ENCODE data around the gene PLXNC1. TPM values are rescaled to one million over a fixed set of nuclear protein-coding genes. Genes with fewer than 3 reads are reported as not detected.

PLXNC1 gene
- total and polyA plus RNA-seq, 9 of the 15 experiments (the other 6 are each of a cell fraction or from before 2014, with no cell fraction given): 0.08 to 0.87 (median 0.28) TPM

GRCh38 chr12:94205822-94206221 is 57.4 kb downstream of the PLXNC1 start:
- ATAC-seq (no peak), DNase-seq (ENCODE audit: extremely low read depth in 1 of 4, low spot score in 3 of 4) (no peak), FAIRE-seq (no peak)
- peaks cover 0 to 26% of the 10 kb centered on the region in 2 experiments; a peak in 3 of 5 replicates for H3K4me1 ChIP-seq (replicated peaks in 1 of 2; ENCODE audit: control insufficient read depth in 2 of 2, insufficient read depth in 2 of 2, low read length in 2 of 2)
- no peak overlapping the region for H3K27ac ChIP-seq (ENCODE audit: extremely low read depth, low read depth, low read length)
- intact Hi-C loops (cut with micrococcal nuclease): no loop called here
- ChIA-PET CTCF (ENCODE audit: low intra/inter-chr PET ratio) (no interaction called here), POLR2A (interaction anchor here (0.5 to 0.8 kb wide), 2 partner anchors 8 to 13 kb away, joined by 3 to 4 read pairs; no protein-coding TSS in a partner anchor)
- no peaks in the 10 kb centered on the region for H3K9me1 ChIP-seq (ENCODE audit: control insufficient read depth, insufficient read depth, low read length)
- H3K79me2 ChIP-seq (ENCODE audit: control insufficient read depth, insufficient read depth, low read length): no peaks in the 10 kb centered on the region
- H3K27me3 ChIP-seq (ENCODE audit: control insufficient read depth in 2 of 2, insufficient read depth in 2 of 2, low read length in 2 of 2): no peaks in the 10 kb centered on the region
- BruUV-seq (replicated peaks): no TSS peak
- H3K36me3 ChIP-seq (ENCODE audit: control insufficient read depth, insufficient read depth, low read length): no peaks in the 10 kb centered on the region
- H3K4me2 ChIP-seq (ENCODE audit: insufficient read depth, low read length): no peak overlapping the region
- H2AFZ ChIP-seq (ENCODE audit: low read depth, low read length): peak overlapping the region; percentile 68
- 54% methylated on average over 1 of the region's 1 CpG for WGBS (ENCODE audit: insufficient coverage, low coverage, missing lambda C conversion rate)
- no peaks in the 10 kb centered on the region for H4K20me1 ChIP-seq (replicated peaks; ENCODE audit: control insufficient read depth, insufficient read depth, low read length)
- H3K9ac ChIP-seq (ENCODE audit: insufficient read depth in 1 of 2, low read depth in 2 of 2, low read length in 2 of 2): no peak overlapping the region
- TF ChIP-seq CREB3 (tag; conservative IDR thresholded peaks at IDR 0.05; ENCODE audit: low read depth): no peak
- no peak for TF ChIP-seq MLLT1 (IDR thresholded peaks at IDR 0.05)
- TF ChIP-seq FOXA1 (IDR thresholded peaks at IDR 0.05; ENCODE audit: borderline replicate concordance): no peak
- TF ChIP-seq DIDO1 (tag; IDR thresholded peaks at IDR 0.05; ENCODE audit: low read depth): no peak
- 0 out of 2 replicates have a peak, but pooled peaks have one; percentile 22 for TF ChIP-seq SMAD4 (CRISPR knock-in tag; conservative IDR thresholded peaks at IDR 0.05)
- in situ Hi-C loops (cut with MboI): no loop called here
- H3K9me3 ChIP-seq (replicated peaks; ENCODE audit: control insufficient read depth, insufficient read depth, low read depth, low read length): no peaks in the 10 kb centered on the region
- H3K4me3 ChIP-seq: no peak overlapping the region

All from K562 (cell line).